K562 treated with DMSO at 1 percent for 24 hours (cell line): ENCODE data around the gene SLC22A1. TPM values are rescaled to one million over a fixed set of nuclear protein-coding genes. Genes with fewer than 3 reads are reported as not detected.

Experiments used
- total RNA-seq: library from RNA; unstranded; fragments of 300-600 nt; gene quantifications from 2 replicates; pipeline ENCODE4 v1.2.3, GENCODE V29; 2022; ENCODE audit warnings: low read depth; ENCODE audit not compliant: insufficient read depth

SLC22A1 gene
- 2.4 TPM in 1 of 2 replicates, not detected in the other for total RNA-seq

DNA sequence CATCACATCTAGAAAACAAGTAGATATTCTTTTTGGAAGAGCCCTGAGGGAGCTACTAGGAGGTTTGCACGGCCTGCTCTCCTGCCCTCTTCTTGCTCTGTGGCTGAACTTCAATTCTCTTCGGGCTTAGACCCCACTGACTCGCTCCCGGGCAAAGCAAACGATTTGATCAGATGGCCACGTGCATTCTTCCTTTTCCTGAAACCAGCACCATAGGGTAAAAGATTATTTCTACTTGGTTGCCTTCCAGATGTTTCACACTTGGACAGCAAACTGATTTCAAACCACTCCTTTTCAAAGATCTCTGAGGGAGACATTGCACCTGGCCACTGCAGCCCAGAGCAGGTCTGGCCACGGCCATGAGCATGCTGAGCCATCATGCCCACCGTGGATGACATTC lies at the start of gene SLC22A1:
Gene SLC22A1 (plus strand): TSS at position 258 of the 400 bp plus-strand sequence. CDS start 121 bp downstream, at position 379.

Other genes starting within 250 kb of the SLC22A1 start
- not detected in 2 replicates for gene MAS1, start 230.8 kb upstream of the SLC22A1 start, total RNA-seq
- gene IGF2R, start 152.7 kb upstream of the SLC22A1 start, total RNA-seq: 69.7 and 75.8 TPM in 2 replicates
- gene SLC22A2, start 137.0 kb downstream of the SLC22A1 start, total RNA-seq: not detected in 2 replicates
- not detected in 2 replicates for gene SLC22A3, start 226.6 kb downstream of the SLC22A1 start, total RNA-seq